KMS-11 (cell line): ENCODE results near the gene VWC2.
"Not testable (repeated sequence)": the region's sequence is repeated elsewhere in the genome, so short reads cannot be mapped to it uniquely, and the experiment has no call there.

Experiments used
- H2AFZ ChIP-seq: fragments of 200-600 bp; sonication (generic); 2 replicates; pipeline ENCODE4 v1.6.1; 2016; ENCODE audit warnings: antibody characterized with exemption, mixed run types, low read depth
- H3K27ac ChIP-seq: fragments of 200-600 bp; sonication (generic); 2 replicates; pipeline ENCODE4 v1.6.1; 2016; ENCODE audit warnings: mild to moderate bottlenecking, mixed run types
- H3K27me3 ChIP-seq: fragments of 200-600 bp; sonication (generic); 2 replicates; pipeline ENCODE4 v1.6.1; 2017; ENCODE audit warnings: mild to moderate bottlenecking, low read depth, mixed run types, moderate library complexity; ENCODE audit not compliant: insufficient read depth
- H3K36me3 ChIP-seq: fragments of 200-600 bp; sonication (generic); 2 replicates; pipeline ENCODE4 v1.6.1; 2017; ENCODE audit warnings: mild to moderate bottlenecking, mixed run types; ENCODE audit not compliant: insufficient read depth
- H3K4me1 ChIP-seq: fragments of 200-600 bp; sonication (generic); 2 replicates; pipeline ENCODE4 v1.6.1; 2016; ENCODE audit warnings: mild to moderate bottlenecking, low read depth, mixed run types; ENCODE audit not compliant: poor library complexity, severe bottlenecking
- H3K4me2 ChIP-seq: fragments of 200-600 bp; sonication (generic); 2 replicates; pipeline ENCODE4 v1.7.0; 2016; ENCODE audit warnings: mild to moderate bottlenecking, mixed run types
- H3K4me3 ChIP-seq: fragments of 200-600 bp; sonication (generic); IDR thresholded peaks from 2 replicates; pipeline ENCODE4 v1.6.1; 2017; ENCODE audit warnings: low read depth, low read length, mixed read lengths; ENCODE audit not compliant: insufficient read depth
- H3K79me2 ChIP-seq: fragments of 200-600 bp; sonication (generic); 2 replicates; pipeline ENCODE4 v1.6.1; 2016; ENCODE audit warnings: low read depth, mixed run types; ENCODE audit not compliant: insufficient read depth
- H3K9ac ChIP-seq: fragments of 200-600 bp; sonication (generic); 2 replicates; pipeline ENCODE4 v1.6.1; 2016; ENCODE audit warnings: mild to moderate bottlenecking, mixed run types
- H4K20me1 ChIP-seq: fragments of 200-600 bp; sonication (generic); 2 replicates; pipeline ENCODE4 v1.6.1; 2016; ENCODE audit warnings: mild to moderate bottlenecking, mixed run types; ENCODE audit not compliant: insufficient read depth
- CTCF ChIP-seq: fragments of 200-600 bp; sonication (generic); conservative IDR thresholded peaks from 2 replicates; pipeline ENCODE4 v1.6.1; 2017; ENCODE audit warnings: low read depth, mild to moderate bottlenecking, antibody characterized with exemption, low read length, moderate library complexity, mixed read lengths

The VWC2 gene

GRCh38 chr7:49850921-49851613 lies 77.6 kb downstream of the VWC2 start:
- Histone ChIP-seq H4K20me1 (no peaks in the 10 kb centered on the region), H3K4me3 (no peak overlapping the region), H3K4me2 (no peak overlapping the region), H3K9ac (no peak overlapping the region), H3K27ac (no peak overlapping the region), H3K4me1 (peaks cover 7% of the 10 kb centered on the region), H3K27me3 (no peaks in the 10 kb centered on the region), H2AFZ (no peak overlapping the region), H3K36me3 (no peaks in the 10 kb centered on the region), H3K79me2 (no peaks in the 10 kb centered on the region)
- TF ChIP-seq CTCF, result no peak

GRCh38 chr7:49851614-49851934 lies 78.1 kb downstream of the VWC2 start:
- H3K4me3 ChIP-seq, H3K4me2 ChIP-seq, H3K9ac ChIP-seq, H4K20me1 ChIP-seq, H2AFZ ChIP-seq, H3K4me1 ChIP-seq, H3K36me3 ChIP-seq, H3K27me3 ChIP-seq, H3K27ac ChIP-seq, H3K79me2 ChIP-seq: not testable (repeated sequence)

- Histone ChIP-seq H3K36me3 (no peaks in the 10 kb centered on the region), H3K4me3 (no peak overlapping the region), H2AFZ (peak overlapping the region; percentile 48; the same call in 1 of the 2 replicates), H4K20me1 (no peaks in the 10 kb centered on the region), H3K27me3 (no peaks in the 10 kb centered on the region), H3K9ac (peak overlapping the region; percentile 5; the same call in 1 of the 2 replicates), H3K79me2 (no peaks in the 10 kb centered on the region), H3K4me1 (peaks cover 7% of the 10 kb centered on the region), H3K27ac (no peak overlapping the region), H3K4me2 (no peak overlapping the region)
- peak; percentile 97 for TF ChIP-seq CTCF
Observed at GRCh38 chr7:49852619-49853462, 79.4 kb downstream of the VWC2 start.

- Histone ChIP-seq H2AFZ (no peak overlapping the region), H3K27me3 (no peaks in the 10 kb centered on the region), H3K27ac (no peak overlapping the region), H3K79me2 (no peaks in the 10 kb centered on the region), H4K20me1 (no peaks in the 10 kb centered on the region), H3K4me3 (no peak overlapping the region), H3K4me1 (peaks cover 7% of the 10 kb centered on the region), H3K9ac (no peak overlapping the region), H3K36me3 (no peaks in the 10 kb centered on the region), H3K4me2 (no peak overlapping the region)
- TF ChIP-seq CTCF, result no peak
Observed at GRCh38 chr7:49855281-49855980, 82.0 kb downstream of the VWC2 start.
